ENCODE measurements around the gene IGLL1.
"Not testable (repeated sequence)": the region's sequence is repeated elsewhere in the genome, so short reads cannot be mapped to it uniquely, and the experiment has no call there.

The IGLL1 gene

GRCh38 chr22:23591846-23592245 lies 11.8 kb upstream of the IGLL1 start:
- DNase-seq (ENCODE audit: low read depth in 2 of 3, low spot score in 1 of 3): no peak

GRCh38 chr22:23591201-23591791 lies 11.2 kb upstream of the IGLL1 start:
- peak; percentile 25 to 40 (median 38) for DNase-seq (ENCODE audit: low read depth in 2 of 3, low spot score in 1 of 3)

GRCh38 chr22:23583836-23584235 lies 3.7 kb upstream of the IGLL1 start:
- no peak for DNase-seq (ENCODE audit: low read depth in 2 of 3, low spot score in 1 of 3)

GRCh38 chr22:23583153-23583552 lies 3.1 kb upstream of the IGLL1 start:
- no peak for DNase-seq (ENCODE audit: low read depth in 2 of 3, low spot score in 1 of 3)

- DNase-seq (ENCODE audit: low read depth in 2 of 3, low spot score in 1 of 3): no peak
These were observed 1.2 kb upstream of the IGLL1 start for GRCh38 chr22:23581260-23581650.

- no peak for DNase-seq (ENCODE audit: low read depth in 2 of 3, low spot score in 1 of 3)
These were observed 628 bp upstream of the IGLL1 start for GRCh38 chr22:23580576-23581259.

- DNase-seq (ENCODE audit: low read depth in 2 of 3, low spot score in 1 of 3): no peak
These were observed 810 bp downstream of the IGLL1 start for GRCh38 chr22:23579280-23579679.

GRCh38 chr22:23578306-23578705 lies 1.8 kb downstream of the IGLL1 start:
- no peak for DNase-seq (ENCODE audit: low read depth in 2 of 3, low spot score in 1 of 3)

GRCh38 chr22:23576681-23577080 lies 3.4 kb downstream of the IGLL1 start:
- no peak for DNase-seq (ENCODE audit: low read depth in 2 of 3, low spot score in 1 of 3)

GRCh38 chr22:23575601-23576000 lies 4.5 kb downstream of the IGLL1 start:
- no peak for DNase-seq (ENCODE audit: low read depth in 2 of 3, low spot score in 1 of 3)

- DNase-seq (ENCODE audit: low read depth in 2 of 3, low spot score in 1 of 3): no peak
These were observed 5.2 kb downstream of the IGLL1 start for GRCh38 chr22:23574877-23575276.

- DNase-seq (ENCODE audit: low read depth in 2 of 3, low spot score in 1 of 3): no peak
These were observed 5.7 kb downstream of the IGLL1 start for GRCh38 chr22:23574371-23574811.

- DNase-seq (ENCODE audit: low read depth in 2 of 3, low spot score in 1 of 3): not testable (repeated sequence)
These were observed 6.3 kb downstream of the IGLL1 start for GRCh38 chr22:23573701-23574235.

- DNase-seq (ENCODE audit: low read depth in 2 of 3, low spot score in 1 of 3): not testable (repeated sequence)
These were observed 7.0 kb downstream of the IGLL1 start for GRCh38 chr22:23573106-23573505.

GRCh38 chr22:23571486-23571885 lies 8.6 kb downstream of the IGLL1 start:
- DNase-seq (ENCODE audit: low read depth in 2 of 3, low spot score in 1 of 3): no peak

- DNase-seq (ENCODE audit: low read depth in 2 of 3, low spot score in 1 of 3): no peak
These were observed 9.4 kb downstream of the IGLL1 start for GRCh38 chr22:23570681-23571080.

GRCh38 chr22:23569716-23570115 lies 10.4 kb downstream of the IGLL1 start:
- no peak for DNase-seq (ENCODE audit: low read depth in 2 of 3, low spot score in 1 of 3)

GRCh38 chr22:23569291-23569690 lies 10.8 kb downstream of the IGLL1 start:
- no peak for DNase-seq (ENCODE audit: low read depth in 2 of 3, low spot score in 1 of 3)

GRCh38 chr22:23566705-23567475 lies 13.2 kb downstream of the IGLL1 start:
- DNase-seq (ENCODE audit: low read depth in 2 of 3, low spot score in 1 of 3): no peak

GRCh38 chr22:23565915-23566704 lies 14.0 kb downstream of the IGLL1 start:
- no peak for DNase-seq (ENCODE audit: low read depth in 2 of 3, low spot score in 1 of 3)

- DNase-seq (ENCODE audit: low read depth in 2 of 3, low spot score in 1 of 3): no peak
These were observed 14.7 kb downstream of the IGLL1 start for GRCh38 chr22:23565305-23565914.

Data from stimulated activated CD4-positive, alpha-beta T cell treated with anti-CD3 and anti-CD28 coated beads, Interleukin-12 subunit alpha, Interleukin-12 subunit beta, amount 100 ng/mL, for 48 hours (primary cell).